GM18873 (cell line): ENCODE measurements around the gene CDON.
"Not testable (repeated sequence)": the region's sequence is repeated elsewhere in the genome, so short reads cannot be mapped to it uniquely, and the experiment has no call there.

Source experiments
- ATAC-seq: cut with Tn5 transposase; IDR thresholded peaks from one replicate; pipeline ENCODE4 v1.9.1; 2021; ENCODE audit warnings: mild to moderate bottlenecking, moderate library complexity, moderate number of reproducible peaks; ENCODE audit not compliant: unreplicated experiment, low FRiP score

CDON gene

GRCh38 chr11:125999234-125999880 is 63.3 kb downstream of the CDON start:
- no peak for ATAC-seq

- no peak for ATAC-seq
Observed at GRCh38 chr11:125998267-125998666, 64.4 kb downstream of the CDON start.

GRCh38 chr11:125995313-125995712 is 67.4 kb downstream of the CDON start:
- no peak for ATAC-seq

GRCh38 chr11:125994509-125994908 is 68.2 kb downstream of the CDON start:
- no peak for ATAC-seq

GRCh38 chr11:125992893-125993292 is 69.8 kb downstream of the CDON start:
- no peak for ATAC-seq

GRCh38 chr11:125990244-125990643 is 72.4 kb downstream of the CDON start:
- no peak for ATAC-seq

- ATAC-seq = no peak
Observed at GRCh38 chr11:125987066-125987641, 75.5 kb downstream of the CDON start.

- not testable (repeated sequence) for ATAC-seq
Observed at GRCh38 chr11:125985956-125986355, 76.7 kb downstream of the CDON start.

GRCh38 chr11:125982348-125982730 is 80.3 kb downstream of the CDON start:
- no peak for ATAC-seq

GRCh38 chr11:125980436-125980835 is 82.2 kb downstream of the CDON start:
- ATAC-seq = no peak

- no peak for ATAC-seq
Observed at GRCh38 chr11:125979511-125979910, 83.2 kb downstream of the CDON start.

- no peak for ATAC-seq
Observed at GRCh38 chr11:125978778-125979407, 83.8 kb downstream of the CDON start.

- no peak for ATAC-seq
Observed at GRCh38 chr11:125978181-125978716, 84.4 kb downstream of the CDON start.

- ATAC-seq = no peak
Observed at GRCh38 chr11:125977333-125977732, 85.3 kb downstream of the CDON start.

- no peak for ATAC-seq
Observed at GRCh38 chr11:125976156-125976555, 86.5 kb downstream of the CDON start.

GRCh38 chr11:125975634-125976033 is 87.0 kb downstream of the CDON start:
- ATAC-seq = no peak

- no peak for ATAC-seq
Observed at GRCh38 chr11:125974284-125974683, 88.4 kb downstream of the CDON start.

GRCh38 chr11:125971618-125972017 is 91.0 kb downstream of the CDON start:
- ATAC-seq = no peak

GRCh38 chr11:125968354-125968753 is 94.3 kb downstream of the CDON start:
- ATAC-seq = no peak

GRCh38 chr11:125967515-125967914 is 95.2 kb downstream of the CDON start:
- ATAC-seq = no peak

- ATAC-seq = no peak
Observed at GRCh38 chr11:125960771-125961170, 101.9 kb downstream of the CDON start.

GRCh38 chr11:125959931-125960330 is 102.7 kb downstream of the CDON start:
- ATAC-seq = no peak
